NCI-H748 (cell line): ENCODE measurements around the gene SHISAL2A.
"Not testable (repeated sequence)": the region's sequence is repeated elsewhere in the genome, so short reads cannot be mapped to it uniquely, and the experiment has no call there.

Experiments
- DNase-seq: peaks from one replicate; lab custom pipeline; 2025; ENCODE audit not compliant: unreplicated experiment; lab: John Stamatoyannopoulos, UW

The SHISAL2A gene

DNA sequence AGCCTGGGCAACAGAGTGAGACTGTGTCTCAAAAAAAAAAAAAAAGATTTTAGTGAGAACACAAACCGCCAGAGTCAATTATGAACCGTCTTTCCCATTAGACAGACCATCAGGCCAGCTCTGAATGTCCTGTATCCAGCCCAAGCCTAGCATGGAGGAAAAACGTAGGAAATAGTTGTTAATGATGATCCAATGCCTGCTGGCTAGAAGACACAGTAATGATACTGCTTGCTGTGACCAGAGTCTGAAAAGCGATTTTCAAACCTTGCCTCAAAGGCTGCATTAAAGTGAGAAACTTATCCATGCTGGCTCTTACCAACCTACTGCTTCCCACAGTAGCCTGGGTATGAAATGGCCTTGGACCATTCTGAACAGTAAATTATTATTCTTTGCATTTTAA, 48.2 kb downstream of the SHISAL2A start:
- DNase-seq = no peak

DNA sequence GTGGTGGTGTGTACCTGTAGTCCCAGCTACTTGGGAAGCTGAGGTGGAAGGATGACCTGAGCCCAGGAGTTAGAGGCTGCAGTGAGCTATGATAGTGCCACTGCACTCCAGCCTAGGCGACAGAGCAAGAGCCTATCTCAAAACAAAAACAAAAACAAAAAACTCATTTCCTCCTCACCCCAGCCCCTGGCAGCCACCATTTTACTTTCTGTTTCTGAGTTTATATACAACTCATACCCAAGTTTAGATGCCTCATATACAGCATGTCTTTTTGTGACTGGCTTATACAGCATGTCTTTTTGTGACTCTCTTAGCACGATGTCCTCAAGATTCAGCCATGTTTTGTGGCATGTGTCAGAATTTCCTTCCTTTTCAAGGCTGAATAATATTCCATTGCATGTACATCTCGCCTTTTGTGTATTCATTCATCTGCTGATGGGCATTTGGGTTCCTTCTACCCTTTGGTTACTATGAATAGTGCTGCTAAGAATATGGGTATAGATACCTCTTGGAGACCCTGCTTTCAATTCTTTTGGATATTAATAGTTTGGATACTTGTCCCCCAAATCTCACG, 50.5 kb downstream of the SHISAL2A start:
- no peak for DNase-seq

GRCh38 chr1:52684545-52684944, 51.6 kb downstream of the SHISAL2A start:
- no peak for DNase-seq

GRCh38 chr1:52686261-52686751, 53.3 kb downstream of the SHISAL2A start:
- peak; percentile 74 for DNase-seq

- DNase-seq = no peak
Observed at GRCh38 chr1:52686830-52687229, 53.9 kb downstream of the SHISAL2A start.

- DNase-seq = no peak
Observed at GRCh38 chr1:52691821-52692220, 58.9 kb downstream of the SHISAL2A start.

DNA sequence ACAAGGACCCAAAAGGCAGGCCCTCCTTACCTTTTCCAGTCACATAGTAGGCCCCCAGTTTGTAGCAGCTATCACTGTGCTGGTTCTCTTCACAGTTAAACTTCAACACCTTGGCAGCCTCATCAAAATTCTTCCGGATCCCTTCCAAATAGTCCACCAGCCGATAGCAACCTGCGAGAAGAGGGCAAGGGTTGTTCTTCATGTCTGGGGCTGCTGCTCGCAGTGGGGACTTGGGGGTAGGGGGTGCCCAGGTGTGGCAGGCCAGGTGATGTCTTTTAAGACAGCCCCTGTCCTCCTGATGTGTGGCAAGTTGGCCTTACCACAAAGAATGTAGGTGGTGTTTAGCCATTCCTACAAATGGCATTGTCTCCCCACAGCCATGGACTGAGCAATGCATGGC, 59.7 kb downstream of the SHISAL2A start:
- DNase-seq = no peak

GRCh38 chr1:52693351-52693750, 60.4 kb downstream of the SHISAL2A start:
- not testable (repeated sequence) for DNase-seq

GRCh38 chr1:52693843-52694242, 60.9 kb downstream of the SHISAL2A start:
- DNase-seq = no peak

DNA sequence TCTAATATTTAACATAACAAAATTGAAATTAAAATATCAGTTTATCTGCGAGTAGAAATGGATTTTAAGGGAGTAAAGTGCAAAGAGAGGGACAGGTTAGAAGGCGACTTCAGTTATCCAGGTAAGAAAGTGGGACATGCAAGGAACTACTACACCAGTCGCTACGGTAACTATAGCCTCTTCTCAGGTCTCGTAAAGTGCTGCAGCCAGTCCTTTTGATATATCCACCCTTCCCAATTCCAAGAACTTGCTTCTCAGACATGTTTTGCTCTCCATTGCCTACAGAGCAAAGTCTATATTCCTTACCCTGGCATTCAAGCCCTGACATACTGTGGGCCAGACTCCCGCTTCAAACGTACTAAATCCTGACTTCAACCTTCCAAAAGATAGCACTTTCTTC, 62.7 kb downstream of the SHISAL2A start:
- no peak for DNase-seq

GRCh38 chr1:52697795-52698674, 65.1 kb downstream of the SHISAL2A start, which contains the start of gene COA7:
COA7 (minus strand) TSS chr1:52698347; CDS start chr1:52698326, 21 bp downstream.
- DNase-seq = peak; percentile 92

- peak; percentile 96 for DNase-seq
Observed at GRCh38 chr1:52702886-52703787, 70.2 kb downstream of the SHISAL2A start.

DNA sequence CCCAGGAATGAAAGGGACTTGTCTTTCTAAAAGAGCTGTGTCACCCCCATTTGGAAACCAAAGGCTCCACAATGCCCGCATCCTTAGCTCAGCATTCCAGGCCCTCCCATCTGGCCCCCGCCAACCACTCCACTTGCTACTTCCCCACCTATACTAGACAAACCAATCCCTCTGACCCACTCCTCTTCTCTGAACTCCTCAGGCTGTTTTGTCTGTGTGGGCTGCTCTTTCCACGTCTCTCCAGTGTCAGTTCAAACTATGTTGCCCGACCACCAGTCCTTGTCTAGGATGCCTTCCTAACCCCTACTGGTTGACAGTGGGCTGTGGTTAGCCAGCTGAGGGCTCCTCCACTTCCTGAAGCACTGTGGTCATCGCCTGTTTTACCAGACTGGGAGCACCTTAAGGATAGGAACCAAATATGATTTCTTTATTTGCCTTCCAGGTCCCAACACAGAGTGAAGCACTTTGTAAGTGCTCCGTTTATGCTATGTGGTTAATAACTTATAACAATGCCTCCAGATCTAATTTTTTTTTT, 73.2 kb downstream of the SHISAL2A start:
- no peak for DNase-seq
